GM12872 (cell line): ENCODE data around the gene IFT81.

ENCODE experiments used
- TF ChIP-seq, protein P1 (sequence below): IDR thresholded peaks from 3 replicates; pipeline ENCODE4 v1.5.1; 2011; ENCODE audit warnings: low read depth, mild to moderate bottlenecking, low read length, moderate library complexity; ENCODE audit not compliant: insufficient read depth

The IFT81 gene

DNA sequence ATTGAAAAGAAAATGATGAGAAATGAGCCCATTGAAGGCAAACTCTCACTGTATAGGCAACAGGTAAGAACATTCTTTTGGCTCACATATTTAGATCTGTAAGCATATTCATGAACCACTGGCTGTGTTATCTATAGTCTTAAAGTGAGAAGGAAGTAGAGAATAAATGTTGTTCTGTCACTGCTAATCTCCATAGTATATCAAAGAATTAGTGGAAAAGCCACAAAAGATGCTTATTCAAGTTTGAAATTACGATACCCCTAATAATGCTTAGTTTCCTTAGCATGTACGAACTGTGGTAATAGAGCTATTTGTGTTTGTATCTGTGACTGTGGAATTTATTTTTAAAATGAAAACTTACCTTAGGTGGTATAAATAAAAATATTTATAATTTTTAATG, 22.8 kb downstream of the IFT81 start:
- TF ChIP-seq, protein P1, sequence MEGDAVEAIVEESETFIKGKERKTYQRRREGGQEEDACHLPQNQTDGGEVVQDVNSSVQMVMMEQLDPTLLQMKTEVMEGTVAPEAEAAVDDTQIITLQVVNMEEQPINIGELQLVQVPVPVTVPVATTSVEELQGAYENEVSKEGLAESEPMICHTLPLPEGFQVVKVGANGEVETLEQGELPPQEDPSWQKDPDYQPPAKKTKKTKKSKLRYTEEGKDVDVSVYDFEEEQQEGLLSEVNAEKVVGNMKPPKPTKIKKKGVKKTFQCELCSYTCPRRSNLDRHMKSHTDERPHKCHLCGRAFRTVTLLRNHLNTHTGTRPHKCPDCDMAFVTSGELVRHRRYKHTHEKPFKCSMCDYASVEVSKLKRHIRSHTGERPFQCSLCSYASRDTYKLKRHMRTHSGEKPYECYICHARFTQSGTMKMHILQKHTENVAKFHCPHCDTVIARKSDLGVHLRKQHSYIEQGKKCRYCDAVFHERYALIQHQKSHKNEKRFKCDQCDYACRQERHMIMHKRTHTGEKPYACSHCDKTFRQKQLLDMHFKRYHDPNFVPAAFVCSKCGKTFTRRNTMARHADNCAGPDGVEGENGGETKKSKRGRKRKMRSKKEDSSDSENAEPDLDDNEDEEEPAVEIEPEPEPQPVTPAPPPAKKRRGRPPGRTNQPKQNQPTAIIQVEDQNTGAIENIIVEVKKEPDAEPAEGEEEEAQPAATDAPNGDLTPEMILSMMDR = no peak

DNA sequence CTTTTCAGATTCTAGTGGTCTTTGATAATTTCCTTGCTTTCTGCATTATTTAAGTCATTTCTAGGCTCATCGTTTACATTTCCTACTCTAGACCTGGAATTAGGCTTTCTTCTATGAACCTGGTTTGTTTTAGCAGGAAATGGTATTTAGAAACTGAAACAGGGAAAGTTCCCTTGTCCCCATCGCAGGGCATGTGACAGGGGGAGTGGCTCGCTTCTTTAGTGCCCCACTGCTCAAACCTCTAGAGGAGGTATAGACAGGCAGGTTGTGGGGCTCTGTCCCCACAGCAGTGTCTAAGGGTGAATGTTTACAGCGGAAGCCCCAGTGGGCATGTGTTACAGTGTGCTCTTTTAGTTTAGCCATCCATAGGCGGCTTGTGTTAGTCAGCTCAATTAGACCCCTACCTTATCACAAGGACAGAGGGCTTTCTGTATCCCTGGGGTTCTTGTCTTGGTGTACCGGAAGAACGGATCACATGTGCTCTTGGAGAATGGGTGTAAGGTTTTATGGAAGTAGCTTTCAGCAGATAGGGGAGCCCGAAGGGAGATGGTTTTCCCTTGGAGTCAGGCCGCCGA, 25.0 kb downstream of the IFT81 start:
- TF ChIP-seq, protein P1 = no peak

DNA sequence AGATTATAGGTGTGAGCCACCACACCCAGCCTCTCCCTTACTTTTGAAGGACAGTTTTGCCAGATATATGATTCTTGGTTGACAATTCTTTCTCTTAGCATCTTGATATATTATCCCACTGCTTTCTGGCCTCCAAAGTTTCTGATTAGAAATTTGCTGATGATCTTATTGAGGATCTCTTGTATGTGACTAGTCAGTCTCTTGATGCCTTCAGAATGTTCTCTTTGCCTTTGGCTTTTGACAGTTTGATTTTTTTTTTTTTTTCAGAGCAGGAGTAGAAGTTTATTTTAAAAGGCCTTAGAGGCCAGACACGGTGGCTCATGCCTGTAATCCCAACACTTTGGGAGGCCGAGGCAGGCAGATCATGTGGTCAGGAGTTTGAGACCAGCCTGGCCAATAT, 32.6 kb downstream of the IFT81 start:
- TF ChIP-seq, protein P1 = no peak

DNA sequence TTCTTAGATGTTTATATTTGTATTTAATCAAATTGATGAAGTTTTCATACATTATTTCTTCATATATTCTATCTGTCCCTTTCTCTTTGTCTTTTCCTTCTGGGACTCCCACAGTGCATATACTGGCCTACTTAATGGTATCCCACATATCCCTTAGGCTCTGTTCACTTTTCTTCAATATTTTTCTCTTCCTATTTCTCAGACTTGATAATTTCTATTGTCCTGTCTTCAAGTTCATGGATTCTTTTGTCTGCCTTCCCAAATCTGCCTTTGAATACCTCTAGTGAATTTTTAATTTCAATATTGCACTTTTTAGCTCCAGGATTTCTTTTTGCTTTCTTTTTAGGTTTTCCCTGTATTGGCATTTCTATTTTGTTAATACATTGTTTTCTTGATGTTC, 33.4 kb downstream of the IFT81 start:
- TF ChIP-seq, protein P1 = no peak

DNA sequence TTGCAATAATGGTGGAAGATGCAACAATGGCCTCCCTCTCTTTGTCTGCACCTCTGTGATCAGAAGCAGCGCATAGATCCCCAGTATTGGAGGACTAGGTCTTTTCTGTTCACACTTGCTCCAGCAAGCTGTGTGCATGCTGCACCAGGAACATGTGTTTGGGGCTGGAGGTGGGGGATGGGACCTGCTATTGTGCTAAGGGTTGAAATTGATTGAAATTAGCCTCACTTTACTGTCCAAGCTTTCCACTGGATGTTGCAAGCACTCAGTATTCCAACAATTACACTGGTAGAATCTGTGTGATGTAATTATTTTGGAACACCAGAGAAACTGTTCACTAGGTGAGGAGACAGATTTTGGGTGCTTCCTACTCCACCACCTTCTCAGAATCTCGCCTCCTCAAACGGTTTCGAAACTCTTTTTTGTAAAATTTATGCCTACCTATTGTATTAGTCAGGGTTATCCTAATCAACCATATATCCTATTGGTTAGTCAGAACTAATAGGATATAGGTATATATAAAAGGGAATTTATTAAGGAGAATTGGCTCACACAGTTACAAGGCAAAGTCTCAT, 35.6 kb downstream of the IFT81 start:
- TF ChIP-seq, protein P1 = no peak

DNA sequence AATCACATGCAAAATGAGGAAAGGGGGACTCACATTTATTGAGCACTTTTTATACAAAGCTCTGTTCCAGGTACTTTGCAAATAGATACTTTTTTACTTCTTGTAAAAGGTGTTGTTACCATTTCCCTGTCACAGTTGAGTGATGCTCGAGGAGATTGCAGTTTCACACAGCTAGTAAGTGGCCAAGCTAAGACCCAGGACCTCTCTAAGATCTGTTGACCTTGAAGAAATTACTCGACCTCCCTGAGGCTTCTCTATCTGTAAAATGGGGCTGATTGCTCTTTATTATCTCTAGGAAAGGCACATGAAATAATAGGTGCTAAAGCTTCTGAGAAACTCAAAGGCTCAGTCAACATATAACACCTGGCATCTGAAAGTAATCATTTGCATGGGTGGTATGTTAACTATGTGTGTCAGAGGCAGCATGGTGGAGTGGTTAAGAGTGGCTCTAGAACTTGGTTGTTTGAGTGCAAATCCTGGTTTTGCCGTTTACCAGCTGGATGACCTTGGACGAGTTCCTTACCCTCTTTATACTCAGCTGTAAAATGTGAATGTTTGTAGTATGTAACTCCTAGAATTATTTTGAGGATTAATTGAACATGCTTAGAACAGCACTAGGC, 41.5 kb downstream of the IFT81 start:
- TF ChIP-seq, protein P1 = no peak

DNA sequence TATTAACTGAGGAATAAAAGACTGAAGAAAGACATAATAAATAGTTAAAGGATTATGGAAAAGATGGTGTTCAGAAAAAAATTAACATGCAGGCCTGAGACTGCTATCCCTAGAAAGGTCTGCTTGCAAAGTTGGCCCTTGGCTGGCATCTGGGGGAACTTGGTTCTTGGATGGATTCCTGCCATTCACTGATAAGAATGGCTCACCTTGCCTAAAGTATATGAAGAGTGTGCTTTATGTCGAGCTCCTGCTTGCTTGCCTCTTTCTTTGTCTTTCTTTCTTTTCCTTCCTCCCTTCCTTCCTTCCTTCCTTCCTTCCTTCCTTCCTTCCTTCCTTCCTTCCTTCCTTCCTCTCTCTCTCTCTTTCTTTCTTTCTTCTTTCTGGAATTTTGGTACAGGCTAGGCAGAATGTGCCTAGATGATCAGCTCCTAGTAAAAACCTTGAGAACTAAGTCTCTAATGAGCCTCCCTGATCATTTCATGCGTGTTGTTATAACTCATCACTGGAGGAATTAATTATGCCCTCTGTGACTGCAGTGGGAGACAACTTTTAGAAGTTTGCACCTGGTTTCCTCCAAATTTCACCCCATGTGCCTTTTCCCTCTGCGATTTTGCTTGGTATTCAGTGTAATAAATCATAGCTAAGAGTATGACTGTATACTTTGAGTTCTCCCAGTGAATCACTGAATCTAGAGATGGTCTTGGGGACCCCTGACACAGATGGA, 44.7 kb downstream of the IFT81 start:
- TF ChIP-seq, protein P1 = no peak
